Ovary (tissue), 1 donor: ENCODE results near the gene CC2D1A.

Source experiments
- EP300 ChIP-seq: sonication (generic); formaldehyde crosslinking; IDR thresholded peaks from one replicate; pipeline ENCODE4 v1.6.1; 2017; ENCODE audit warnings: antibody characterized with exemption
- POLR2A ChIP-seq: fragments of 450-650 bp; IDR thresholded peaks from one replicate; pipeline ENCODE4 v1.6.1; 2017; ENCODE audit warnings: antibody characterized with exemption, mild to moderate bottlenecking, moderate library complexity

DNA sequence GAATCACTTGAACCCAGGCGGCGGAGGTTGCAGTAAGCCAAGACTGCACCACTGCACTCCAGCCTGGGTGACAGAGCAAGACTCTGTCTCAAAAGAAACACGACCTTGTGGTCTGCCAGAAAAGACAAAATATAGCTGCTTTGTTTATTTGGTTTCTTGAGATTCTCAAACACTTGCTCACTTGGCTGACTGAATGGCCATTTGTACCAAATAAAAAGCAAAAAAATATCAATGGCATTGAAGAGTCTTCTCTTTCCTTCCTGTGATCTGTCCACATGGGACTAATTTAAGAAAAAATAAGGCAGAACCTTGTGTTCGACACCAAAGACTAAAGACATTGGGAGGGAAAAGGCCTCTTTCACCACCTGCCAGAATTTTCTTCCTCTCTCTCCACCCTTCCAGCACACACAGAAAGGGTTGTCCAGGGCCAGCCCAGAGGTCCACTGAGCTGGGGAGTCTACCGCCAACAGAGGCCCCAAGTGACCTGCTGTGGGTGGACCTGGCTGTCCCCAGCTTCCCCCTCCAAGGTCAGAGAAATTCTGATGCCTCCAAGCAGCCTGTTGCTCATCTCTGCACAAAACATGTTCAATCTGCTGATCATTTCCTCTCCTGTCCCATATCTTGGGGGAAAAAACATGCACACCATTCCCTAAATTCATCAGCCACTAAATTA lies 6.0 kb upstream of the CC2D1A start:
- TF ChIP-seq EP300 (no peak), POLR2A (no peak)
